Muscle layer of duodenum (tissue), 2 donors: Measurements from ENCODE around the gene JAK1.

Source experiments
- H3K27ac ChIP-seq: one replicate; pipeline ENCODE4 v1.7.0; 2013; ENCODE audit warnings: mild to moderate bottlenecking, low read length
- H3K27me3 ChIP-seq: one replicate; pipeline ENCODE4 v1.7.0; 2013; ENCODE audit warnings: low read depth, mild to moderate bottlenecking, control low read depth, low read length
- H3K36me3 ChIP-seq, 2 donors: one replicate each; pipeline ENCODE4 v1.7.0; 2013; ENCODE audit warnings: low read length in 2 of 2, control low read depth in 1 of 2, mild to moderate bottlenecking in 1 of 2; ENCODE audit not compliant: insufficient read depth in 2 of 2, control insufficient read depth in 1 of 2
- H3K4me1 ChIP-seq, 2 donors: one replicate each; pipeline ENCODE4 v1.7.0; 2013; ENCODE audit warnings: low read length in 2 of 2, mild to moderate bottlenecking in 2 of 2, control low read depth in 1 of 2, moderate library complexity in 1 of 2; ENCODE audit not compliant: insufficient read depth in 2 of 2, control insufficient read depth in 1 of 2
- H3K4me3 ChIP-seq, 2 donors: one replicate each; pipeline ENCODE4 v1.7.0; 2013; ENCODE audit warnings: low read length in 2 of 2, low read depth in 1 of 2, mild to moderate bottlenecking in 1 of 2
- H3K9me3 ChIP-seq, 2 donors: one replicate each; pipeline ENCODE4 v1.7.0; 2013; ENCODE audit warnings: low read length in 2 of 2, control low read depth in 1 of 2, mild to moderate bottlenecking in 1 of 2; ENCODE audit not compliant: control insufficient read depth in 1 of 2
- donor health status: healthy.

JAK1 gene

DNA sequence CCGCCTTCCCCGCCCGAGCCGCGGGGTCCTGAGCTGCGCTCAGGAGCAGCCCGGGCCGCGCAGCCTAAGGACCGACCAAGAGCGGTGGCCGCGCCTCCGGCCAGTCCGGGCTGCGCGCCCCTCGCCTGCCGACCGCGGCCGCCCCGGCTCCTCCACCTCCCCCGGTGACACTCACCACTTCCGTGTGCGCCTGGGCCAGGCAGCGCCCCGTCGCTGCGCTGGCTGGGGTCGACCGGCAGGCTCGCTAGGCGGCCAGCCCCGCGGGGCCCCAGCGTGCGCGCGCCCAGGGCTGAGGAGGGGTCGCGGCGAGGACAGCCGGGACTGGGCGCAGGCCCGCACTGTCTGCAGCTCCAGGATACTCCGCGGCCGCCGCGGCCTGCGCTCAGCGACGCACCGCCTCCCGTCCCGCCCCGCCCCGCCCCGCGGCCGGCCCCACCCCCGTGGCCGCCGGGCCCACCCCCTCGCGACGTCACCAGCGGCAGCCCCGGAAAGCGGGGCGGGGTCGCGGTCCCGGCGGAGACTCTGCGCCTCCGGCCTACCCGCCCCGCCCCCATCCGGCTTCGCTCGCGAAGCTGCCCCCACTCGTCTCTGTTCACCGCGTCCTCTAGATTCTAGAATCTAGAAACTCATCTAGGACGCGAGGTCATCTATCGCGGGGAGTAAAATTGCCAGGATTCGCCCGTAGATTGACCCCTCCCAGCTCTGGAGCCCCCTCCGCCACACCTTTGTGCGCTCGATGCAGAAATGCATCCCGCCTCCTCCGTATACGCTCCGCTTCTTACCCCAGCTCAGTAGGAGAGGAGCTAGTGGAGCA, at the start of gene JAK1:
Gene JAK1 (minus strand): TSS at position 392 of the 814 bp plus-strand sequence. CDS start 80,285 bp downstream, outside the sequence.
- H3K9me3 ChIP-seq, result no peaks in the 10 kb centered on the region
- no peaks in the 10 kb centered on the region for H3K36me3 ChIP-seq
- H3K4me3 ChIP-seq, result peak within 1 kb of the TSS; percentile 81 to 93
- peak within 1 kb of the TSS; percentile 90 for H3K27ac ChIP-seq
- H3K27me3 ChIP-seq, result no peaks in the 10 kb centered on the region
- H3K4me1 ChIP-seq, result peaks cover 3 to 27% of the 10 kb centered on the region in 2 donors

- Histone ChIP-seq H3K9me3 (no peaks in the 10 kb centered on the region), H3K36me3 (no peaks in the 10 kb centered on the region), H3K4me1 (no peaks in the 10 kb centered on the region), H3K4me3 (no peak overlapping the region), H3K27me3 (no peaks in the 10 kb centered on the region), H3K27ac (no peak overlapping the region)
Measured at GRCh38 chr1:65014321-65014720, 48.0 kb upstream of the JAK1 start.

GRCh38 chr1:65011983-65012382, 45.6 kb upstream of the JAK1 start:
- Histone ChIP-seq H3K9me3 (no peaks in the 10 kb centered on the region), H3K27me3 (no peaks in the 10 kb centered on the region), H3K36me3 (no peaks in the 10 kb centered on the region), H3K27ac (no peak overlapping the region), H3K4me1 (no peaks in the 10 kb centered on the region), H3K4me3 (no peak overlapping the region)

- Histone ChIP-seq H3K9me3 (no peaks in the 10 kb centered on the region), H3K27me3 (no peaks in the 10 kb centered on the region)
Measured at GRCh38 chr1:65009724-65010420, 43.5 kb upstream of the JAK1 start.

DNA sequence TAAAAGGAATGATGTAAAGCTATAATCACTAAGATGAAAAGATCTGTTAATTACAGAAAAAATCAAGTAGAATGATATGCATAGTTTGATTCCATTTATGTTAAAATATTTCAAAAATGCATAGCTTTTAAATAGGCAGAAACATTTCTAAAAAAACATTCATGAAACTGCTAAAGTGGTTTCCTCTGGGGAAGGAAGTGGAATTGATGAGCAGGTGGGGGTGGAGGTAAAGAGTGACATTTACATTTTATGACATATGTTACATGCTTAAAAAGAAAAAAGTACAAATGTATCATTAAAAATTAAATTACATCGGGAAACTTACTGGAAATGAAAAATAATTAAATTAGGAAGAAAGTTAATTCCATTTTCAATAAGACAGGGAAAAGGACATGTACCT, 42.8 kb upstream of the JAK1 start:
- Histone ChIP-seq H3K4me3 (no peak overlapping the region), H3K27ac (no peak overlapping the region), H3K27me3 (no peaks in the 10 kb centered on the region), H3K4me1 (no peaks in the 10 kb centered on the region), H3K36me3 (no peaks in the 10 kb centered on the region), H3K9me3 (no peaks in the 10 kb centered on the region)

More at GRCh38 chr1:65009724-65010420, 43.5 kb upstream of the JAK1 start:
- no peaks in the 10 kb centered on the region for H3K36me3 ChIP-seq
- H3K4me3 ChIP-seq, result no peak overlapping the region
- H3K4me1 ChIP-seq, result no peaks in the 10 kb centered on the region
- no peak overlapping the region for H3K27ac ChIP-seq

DNA sequence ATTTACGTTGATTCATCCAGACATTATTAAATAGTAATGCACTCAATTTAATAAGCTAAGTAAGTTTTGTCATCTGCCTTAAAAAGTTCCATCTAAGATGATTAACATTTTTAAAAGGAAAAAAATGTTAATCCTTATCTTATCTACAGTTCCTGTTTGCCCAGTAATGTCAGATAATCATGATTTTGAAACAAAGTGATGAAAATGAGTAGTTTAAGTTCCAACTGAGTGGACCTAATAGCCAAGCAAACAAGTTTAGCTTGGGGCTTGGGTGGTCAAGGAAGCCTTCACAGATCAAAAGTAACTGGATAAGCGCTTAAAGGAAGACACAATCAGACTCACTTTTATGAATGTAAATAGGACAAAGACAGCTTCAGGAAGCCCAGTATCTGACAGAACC, 40.5 kb upstream of the JAK1 start:
- peaks cover 0 to 5% of the 10 kb centered on the region in 2 donors for H3K36me3 ChIP-seq
- no peaks in the 10 kb centered on the region for H3K9me3 ChIP-seq
- no peak overlapping the region for H3K4me3 ChIP-seq
- H3K27me3 ChIP-seq, result no peaks in the 10 kb centered on the region
- peaks cover 3 to 4% of the 10 kb centered on the region in 2 donors for H3K4me1 ChIP-seq
- H3K27ac ChIP-seq, result no peak overlapping the region

- peak overlapping the region; percentile 74 for H3K27ac ChIP-seq
- no peaks in the 10 kb centered on the region for H3K9me3 ChIP-seq
- H3K36me3 ChIP-seq, result peaks cover 0 to 5% of the 10 kb centered on the region in 2 donors
- peak overlapping the region; percentile 62 to 63 for H3K4me3 ChIP-seq
- H3K27me3 ChIP-seq, result no peaks in the 10 kb centered on the region
- peaks cover 3 to 9% of the 10 kb centered on the region in 2 donors for H3K4me1 ChIP-seq
Measured at GRCh38 chr1:65003316-65003664, 36.9 kb upstream of the JAK1 start.

GRCh38 chr1:65002508-65003315, 36.4 kb upstream of the JAK1 start:
- peaks cover 0 to 5% of the 10 kb centered on the region in 2 donors for H3K36me3 ChIP-seq
- no peaks in the 10 kb centered on the region for H3K9me3 ChIP-seq
- H3K4me1 ChIP-seq, result peaks cover 3 to 9% of the 10 kb centered on the region in 2 donors
- H3K27ac ChIP-seq, result peak overlapping the region; percentile 74
- no peaks in the 10 kb centered on the region for H3K27me3 ChIP-seq
- H3K4me3 ChIP-seq, result peak overlapping the region; percentile 62 to 63

GRCh38 chr1:65002156-65002507, 35.8 kb upstream of the JAK1 start:
- peaks cover 3 to 9% of the 10 kb centered on the region in 2 donors for H3K4me1 ChIP-seq

DNA sequence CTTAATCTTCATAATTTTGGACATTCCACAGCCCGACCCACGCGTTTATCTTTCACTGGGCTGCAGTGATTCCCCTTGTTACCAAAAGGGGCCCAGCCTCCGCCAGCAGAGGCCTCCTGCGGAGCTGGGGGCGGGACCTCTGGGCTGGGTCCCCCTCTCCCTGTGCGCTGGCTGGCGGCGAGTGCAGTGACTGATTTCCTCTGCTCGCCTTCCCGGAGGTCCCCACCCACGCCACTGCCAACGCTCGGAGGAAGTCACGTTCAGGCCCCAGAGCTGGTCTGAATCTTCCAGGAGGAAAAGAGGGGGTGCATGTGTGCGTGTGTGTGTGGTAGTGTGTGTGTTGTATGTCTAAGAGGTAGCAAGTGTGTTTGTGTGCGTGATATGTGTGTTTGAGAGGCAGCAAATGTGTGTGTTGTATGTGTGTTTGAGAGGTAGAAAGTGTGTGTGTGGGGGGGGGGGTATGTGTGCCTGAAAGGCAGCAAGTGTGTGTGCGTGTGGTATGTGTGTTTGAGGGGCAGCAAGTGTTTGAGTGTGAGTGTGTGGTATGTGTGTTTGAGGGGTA, 35.0 kb upstream of the JAK1 start:
- Histone ChIP-seq H3K27ac (peak overlapping the region; percentile 74), H3K9me3 (no peaks in the 10 kb centered on the region)

More at GRCh38 chr1:65002156-65002507, 35.8 kb upstream of the JAK1 start:
- H3K36me3 ChIP-seq, result peaks cover 0 to 5% of the 10 kb centered on the region in 2 donors
- H3K27me3 ChIP-seq, result no peaks in the 10 kb centered on the region
- no peaks in the 10 kb centered on the region for H3K9me3 ChIP-seq
- peak overlapping the region; percentile 62 to 63 for H3K4me3 ChIP-seq
- peak overlapping the region; percentile 74 for H3K27ac ChIP-seq

More for the DNA sequence above, 35.0 kb upstream of the JAK1 start:
- Histone ChIP-seq H3K27me3 (no peaks in the 10 kb centered on the region), H3K4me1 (peaks cover 3 to 9% of the 10 kb centered on the region in 2 donors), H3K4me3 (peak overlapping the region in 1 of 2 donors; percentile 2), H3K36me3 (peaks cover 0 to 5% of the 10 kb centered on the region in 2 donors)
